ENCODE measurements around the gene PPP1CB.

Gene PPP1CB

GRCh38 chr2:28745876-28746275, 5.8 kb upstream of the PPP1CB start:
- no peak for DNase-seq

GRCh38 chr2:28746429-28747111, 5.1 kb upstream of the PPP1CB start:
- DNase-seq = no peak

DNA sequence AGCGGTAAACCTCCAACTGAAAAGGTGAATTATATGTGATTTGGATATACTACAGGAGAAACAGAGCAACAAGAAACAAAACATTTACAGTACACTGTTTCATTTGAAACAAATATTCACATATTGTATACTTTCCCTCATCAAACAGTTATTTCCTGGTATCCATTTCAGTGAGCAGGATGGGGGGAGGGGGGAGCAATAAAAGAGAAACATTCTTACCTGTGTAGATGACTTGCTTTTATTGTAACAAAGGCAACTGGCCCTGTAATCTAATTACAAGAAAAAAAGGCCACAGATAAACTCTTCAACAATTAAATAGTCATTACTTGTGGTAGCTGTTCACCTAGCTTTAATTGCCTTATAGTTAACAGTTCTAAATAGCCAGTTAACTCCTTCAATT, 3.9 kb upstream of the PPP1CB start:
- DNase-seq = no peak

GRCh38 chr2:28748176-28748575, 3.5 kb upstream of the PPP1CB start:
- no peak for DNase-seq

DNA sequence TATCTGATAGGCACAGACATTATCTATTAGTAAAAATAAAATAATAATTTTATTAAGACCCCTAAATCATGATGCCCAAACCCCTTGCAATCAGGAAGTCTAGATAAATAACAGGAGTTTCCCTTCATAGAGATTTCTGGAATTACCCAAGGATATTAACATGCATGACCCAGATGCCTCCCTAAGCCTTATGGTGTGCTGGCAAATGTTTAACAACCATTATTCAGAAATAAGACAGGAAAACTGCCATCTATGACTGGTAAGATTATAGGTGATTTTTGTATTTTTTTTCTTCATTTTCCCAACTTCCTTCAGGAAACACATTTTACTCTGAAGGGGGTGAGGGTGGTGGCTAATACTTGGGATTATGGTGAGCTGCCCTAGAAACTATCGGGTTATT, 2.7 kb upstream of the PPP1CB start:
- DNase-seq = no peak

DNA sequence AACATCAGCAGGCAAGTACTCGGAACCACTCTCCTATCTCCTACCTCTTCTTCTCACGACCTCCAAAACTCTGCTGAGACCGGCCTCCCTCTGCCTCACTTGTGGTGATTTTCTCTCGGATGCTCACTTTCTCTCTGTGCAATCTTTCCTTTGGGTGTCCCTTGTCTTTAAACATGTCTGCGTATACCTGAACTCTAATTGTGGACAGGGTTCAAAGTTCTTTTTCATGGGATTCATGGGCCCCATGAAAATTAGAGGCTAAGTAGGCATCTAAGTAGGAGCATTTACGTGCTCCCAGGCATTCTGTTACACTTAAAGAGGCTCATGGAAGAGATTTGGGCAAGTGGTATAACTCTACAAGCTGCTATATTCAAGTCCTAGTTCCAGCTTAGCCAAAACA, 2.1 kb upstream of the PPP1CB start:
- DNase-seq = no peak

GRCh38 chr2:28750316-28751251, 1.0 kb upstream of the PPP1CB start:
- peak; percentile 44 for DNase-seq

GRCh38 chr2:28751956-28752630, 463 bp downstream of the PPP1CB start:
- no peak for DNase-seq

DNA sequence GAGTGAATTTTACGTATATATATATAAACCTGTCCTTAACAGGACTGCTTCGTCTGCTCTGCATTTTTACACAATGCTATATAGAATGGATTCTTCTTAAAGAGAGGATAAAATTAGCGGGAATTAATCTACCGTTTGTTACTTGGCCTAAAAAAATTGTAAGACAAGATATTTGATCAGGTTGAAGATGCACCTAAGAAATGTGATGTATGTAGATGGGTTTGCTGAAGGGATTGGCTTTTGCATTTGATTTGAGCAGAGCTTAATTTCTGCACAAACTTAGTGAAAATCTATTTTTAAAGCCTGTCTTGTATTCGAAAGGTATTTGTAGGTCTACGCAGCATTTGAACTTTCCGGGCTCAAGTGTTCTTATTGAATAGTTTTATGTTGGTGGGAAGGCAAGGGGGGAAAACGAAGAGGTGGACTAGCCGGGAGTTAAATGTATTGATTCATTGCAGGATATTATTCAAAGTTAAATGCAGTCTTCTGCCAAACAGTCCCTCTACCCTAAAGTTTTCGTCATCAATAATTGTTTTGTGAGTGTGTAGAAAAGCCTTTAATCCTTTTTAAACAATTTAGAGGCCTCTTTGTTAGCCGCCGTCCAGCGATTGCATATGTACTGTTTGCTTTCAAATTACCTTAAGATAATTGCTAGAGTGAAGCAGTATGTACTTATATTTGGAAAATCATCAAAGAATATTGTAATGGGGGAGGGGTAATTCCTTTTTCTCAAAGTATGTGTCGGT, 1.2 kb downstream of the PPP1CB start:
- DNase-seq = no peak

- DNase-seq = no peak
Measured at GRCh38 chr2:28754321-28754720, 2.7 kb downstream of the PPP1CB start.

GRCh38 chr2:28755421-28755820, 3.8 kb downstream of the PPP1CB start:
- DNase-seq = no peak

GRCh38 chr2:28758459-28758858, 6.8 kb downstream of the PPP1CB start:
- DNase-seq = no peak

DNA sequence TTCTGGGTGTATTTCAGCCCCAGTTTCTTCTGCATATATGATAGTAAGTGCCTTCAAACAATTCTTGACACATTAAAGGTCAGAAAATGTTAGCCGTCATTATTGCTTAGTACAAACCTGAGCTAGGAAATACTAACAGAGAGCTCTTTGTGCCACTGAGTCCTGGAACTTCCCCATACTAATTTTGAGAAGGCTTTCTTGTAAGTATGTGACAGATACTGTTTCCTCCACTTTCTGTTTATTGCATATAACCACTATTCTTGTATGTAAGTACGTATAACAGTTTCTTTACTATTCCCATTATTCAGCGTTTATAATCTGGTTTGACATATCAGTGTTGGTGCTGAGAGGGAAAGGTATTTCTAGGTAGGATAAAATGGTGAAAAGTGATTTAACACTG, 9.8 kb downstream of the PPP1CB start:
- DNase-seq = no peak

GRCh38 chr2:28764909-28765711, 13.5 kb downstream of the PPP1CB start:
- no peak for DNase-seq

DNA sequence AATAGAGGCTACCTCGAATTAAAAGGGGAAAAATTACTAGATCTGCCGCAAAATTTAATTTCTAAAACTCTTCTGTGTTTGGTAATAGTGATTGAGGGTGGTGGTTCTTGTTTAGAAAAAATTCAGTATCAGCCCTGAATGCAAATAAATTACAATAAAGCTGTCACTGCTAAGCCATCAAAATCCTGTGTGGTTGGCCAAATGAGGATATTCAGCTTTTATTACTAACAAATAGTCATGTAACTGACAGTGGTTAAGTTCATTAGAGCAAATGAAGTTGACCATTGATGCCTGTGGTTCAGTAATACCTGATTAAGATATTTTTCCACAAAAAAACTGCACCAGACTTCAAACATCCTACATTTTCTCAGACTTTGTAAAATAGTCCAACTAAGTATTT, 14.4 kb downstream of the PPP1CB start:
- DNase-seq = no peak

GRCh38 chr2:28767337-28767736, 15.7 kb downstream of the PPP1CB start:
- DNase-seq = no peak

GRCh38 chr2:28768422-28768821, 16.8 kb downstream of the PPP1CB start:
- DNase-seq = no peak

GRCh38 chr2:28768952-28769351, 17.3 kb downstream of the PPP1CB start:
- DNase-seq = no peak

GRCh38 chr2:28772351-28772750, 20.7 kb downstream of the PPP1CB start:
- no peak for DNase-seq

DNA sequence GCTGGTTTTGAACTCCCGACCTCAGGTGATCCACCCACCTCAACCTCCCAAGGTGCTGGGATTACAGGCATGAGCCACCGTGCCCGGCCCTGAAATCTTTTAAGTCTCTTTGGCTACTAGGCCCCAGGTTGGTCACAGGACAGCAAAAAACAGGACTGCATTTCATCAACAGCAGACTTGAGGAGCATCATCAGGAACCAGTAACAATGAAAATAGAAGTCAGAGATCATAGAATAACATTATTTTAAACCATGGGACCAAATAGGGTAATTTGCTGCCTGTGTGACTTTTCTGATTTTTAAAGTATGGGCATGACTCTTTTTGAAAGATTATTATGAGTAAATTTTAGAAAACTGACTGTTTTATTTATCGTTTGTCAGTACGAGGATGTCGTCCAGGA, 24.8 kb downstream of the PPP1CB start:
- no peak for DNase-seq

DNA sequence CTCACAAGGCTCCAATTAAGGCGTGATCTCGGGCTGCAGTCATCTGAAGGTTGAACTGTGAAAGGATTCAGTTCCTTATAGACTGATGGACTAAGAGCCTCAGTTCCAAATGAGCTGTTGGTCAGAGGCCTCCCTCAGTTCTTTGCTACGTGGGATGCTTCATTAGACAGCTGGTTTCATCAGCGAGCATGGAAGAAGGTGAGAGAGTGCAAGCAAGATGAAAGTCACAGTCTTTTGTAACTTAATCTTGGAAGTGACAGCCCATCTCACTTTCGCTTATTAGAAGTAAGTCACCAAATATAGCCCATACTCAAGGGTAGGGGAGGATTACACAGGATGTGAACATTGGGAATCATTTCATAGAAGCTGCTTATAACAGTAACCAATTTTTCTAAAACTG, 26.8 kb downstream of the PPP1CB start:
- DNase-seq = no peak

DNA sequence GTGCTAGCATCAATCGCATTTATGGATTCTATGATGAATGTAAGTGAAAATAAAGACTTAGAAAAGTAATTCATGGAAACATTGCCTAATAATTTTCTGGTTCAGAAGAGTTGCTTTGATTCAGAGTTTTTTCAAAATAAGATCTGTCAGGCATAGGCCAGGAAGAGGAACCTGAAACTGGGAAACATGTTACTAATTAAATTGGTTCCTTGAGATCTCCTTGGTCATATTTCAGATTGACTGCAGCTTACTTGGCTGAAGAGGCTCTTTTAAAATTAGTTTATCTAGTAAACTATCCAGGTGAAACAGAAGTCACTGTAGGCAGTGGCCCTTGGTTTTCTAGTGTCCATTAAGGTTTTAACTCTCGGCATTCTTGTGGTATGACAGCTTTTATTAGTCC, 27.4 kb downstream of the PPP1CB start:
- no peak for DNase-seq

Measured in GF-D8 (cell line).